HG03108 (cell line): ENCODE measurements around the gene CCDC169.
"Not testable (repeated sequence)": the region's sequence is repeated elsewhere in the genome, so short reads cannot be mapped to it uniquely, and the experiment has no call there.

Source experiments
- ATAC-seq: cut with Tn5 transposase; IDR thresholded peaks from one replicate; pipeline ENCODE4 v1.9.1; 2021; ENCODE audit warnings: moderate library complexity; ENCODE audit not compliant: unreplicated experiment

Gene CCDC169

DNA sequence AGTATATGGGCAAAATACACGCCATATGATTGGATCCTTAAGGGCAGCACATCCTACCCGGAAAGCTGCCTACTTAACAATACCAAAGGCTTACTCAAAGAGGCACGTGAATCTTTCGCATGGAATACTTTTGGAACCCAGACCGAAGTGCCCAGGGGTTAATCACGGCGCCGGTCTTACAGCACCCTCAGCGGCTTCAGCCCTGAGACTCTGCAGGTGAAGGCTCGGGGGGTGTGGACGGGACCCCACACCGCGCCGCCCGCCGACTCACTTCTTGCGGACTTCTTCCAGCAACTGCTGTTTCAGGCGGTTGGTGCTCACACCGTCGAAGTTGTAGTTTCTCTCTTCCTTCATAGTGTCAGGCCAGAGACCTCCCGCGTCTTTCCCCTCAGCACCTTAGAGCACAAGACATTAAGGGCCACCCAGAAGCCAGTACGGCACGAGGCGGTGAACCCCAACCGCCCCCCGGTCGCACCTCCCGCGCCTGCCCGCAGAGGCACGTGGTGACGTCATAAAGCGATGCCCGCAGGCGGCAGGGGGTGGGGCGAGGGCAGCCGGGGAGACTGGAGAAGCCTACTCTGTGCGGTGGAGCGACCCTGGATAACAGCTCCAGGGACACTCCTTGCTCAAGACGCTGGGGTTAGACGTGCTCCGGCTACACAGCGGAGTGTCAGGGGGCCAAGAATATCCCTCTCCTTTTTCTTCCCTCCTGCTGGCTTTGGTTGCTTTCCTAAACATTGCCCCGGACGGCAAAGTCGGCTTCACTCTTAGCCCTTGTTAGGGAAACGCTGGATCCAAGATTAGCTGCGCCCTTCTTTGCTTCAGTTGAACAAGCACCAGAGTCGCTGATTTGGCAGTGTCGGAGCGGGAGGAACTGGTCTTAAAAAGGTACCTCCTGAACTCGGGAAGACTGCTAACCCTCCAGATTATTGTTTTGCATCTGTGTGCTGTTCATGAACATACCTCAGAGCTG is at the start of gene CCDC169:
Gene CCDC169, minus strand, starts transcription at position 449 of the 973 bp plus-strand sequence. Its CDS starts 95 bp downstream, at position 354.
- no peak for ATAC-seq

- ATAC-seq: peak; percentile 98
These were observed 48.8 kb upstream of the CCDC169 start, which contains the start of gene SPART for GRCh38 chr13:36346222-36347083. Gene SPART (minus strand): TSS chr13:36346394. CDS start chr13:36335830, 10,564 bp downstream.

DNA sequence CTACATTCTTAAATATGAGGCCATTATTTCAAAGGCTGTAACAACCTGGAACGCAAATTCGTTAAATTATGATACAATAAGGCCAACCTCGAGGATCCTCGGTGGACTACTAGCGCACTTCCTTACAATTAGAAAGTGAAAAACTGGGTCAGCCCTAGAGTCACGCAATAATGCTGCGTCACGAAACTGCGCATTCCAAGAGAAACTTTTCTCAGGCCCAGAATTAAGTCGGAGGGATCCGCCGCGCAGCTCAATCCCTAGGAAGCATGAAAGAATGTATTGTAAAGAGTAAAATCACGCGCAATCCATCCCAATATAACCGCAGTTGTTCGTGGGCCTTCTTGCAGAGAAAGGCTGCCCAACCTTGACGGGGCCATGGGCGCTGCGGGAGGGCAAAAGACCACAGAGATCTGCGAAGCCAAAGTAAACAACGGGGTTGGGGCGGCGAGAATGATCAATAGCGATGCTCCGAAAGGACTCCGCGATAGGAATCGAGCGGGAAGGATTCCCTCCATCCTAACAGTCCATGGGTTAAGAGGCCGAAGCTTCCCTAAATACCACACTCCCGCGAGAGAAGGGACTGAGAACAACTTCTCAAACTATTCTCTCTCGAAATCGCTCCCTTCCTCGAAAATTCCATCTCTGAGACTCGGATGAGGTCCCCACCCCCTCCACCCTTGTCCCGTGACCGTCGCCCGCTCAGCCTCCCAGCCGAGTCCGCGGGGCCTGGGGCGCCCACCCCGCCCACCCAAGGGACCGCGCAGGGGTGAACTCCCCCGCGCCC is 48.0 kb upstream of the CCDC169 start:
- ATAC-seq: no peak

- no peak for ATAC-seq
These were observed 47.3 kb upstream of the CCDC169 start for GRCh38 chr13:36344886-36345437.

GRCh38 chr13:36344173-36344572 is 46.6 kb upstream of the CCDC169 start:
- ATAC-seq: no peak

DNA sequence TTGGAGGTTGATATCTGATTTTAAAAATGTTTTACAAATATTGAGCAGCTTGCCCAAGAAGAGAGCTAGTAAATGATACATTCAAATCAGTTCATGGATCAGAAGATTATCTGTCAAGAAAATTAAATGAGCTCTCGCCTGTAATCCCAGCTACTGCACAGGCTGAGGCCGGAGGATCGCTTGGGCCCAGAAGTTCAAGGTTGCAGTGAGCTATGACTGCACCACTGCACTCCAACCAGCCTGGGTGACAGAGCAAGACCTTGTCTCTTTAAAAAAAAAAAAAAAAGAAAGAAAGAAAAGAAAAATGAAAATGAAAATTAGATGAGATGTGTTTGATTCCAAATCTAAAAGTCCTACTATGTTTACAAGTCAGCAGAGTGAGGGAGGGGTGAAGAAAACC is 46.2 kb upstream of the CCDC169 start:
- ATAC-seq: no peak

DNA sequence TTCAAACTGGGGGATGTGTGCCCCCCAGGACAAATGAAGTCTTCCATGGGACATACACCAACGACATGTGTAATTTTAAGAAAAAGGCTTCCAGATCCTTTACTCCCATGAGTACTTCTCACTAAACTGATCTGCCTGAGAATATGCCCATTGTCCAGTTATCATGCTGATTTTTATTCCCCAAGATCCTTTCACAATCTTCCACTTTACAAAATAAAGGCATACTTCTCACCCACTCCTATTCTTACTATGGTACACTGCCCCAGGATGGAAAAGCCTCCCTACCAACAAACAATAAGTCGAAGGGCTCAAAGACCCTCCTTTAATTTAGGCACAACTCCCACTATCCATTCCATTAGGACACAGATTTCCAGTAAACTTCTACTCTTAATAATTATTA is 45.1 kb upstream of the CCDC169 start:
- no peak for ATAC-seq

DNA sequence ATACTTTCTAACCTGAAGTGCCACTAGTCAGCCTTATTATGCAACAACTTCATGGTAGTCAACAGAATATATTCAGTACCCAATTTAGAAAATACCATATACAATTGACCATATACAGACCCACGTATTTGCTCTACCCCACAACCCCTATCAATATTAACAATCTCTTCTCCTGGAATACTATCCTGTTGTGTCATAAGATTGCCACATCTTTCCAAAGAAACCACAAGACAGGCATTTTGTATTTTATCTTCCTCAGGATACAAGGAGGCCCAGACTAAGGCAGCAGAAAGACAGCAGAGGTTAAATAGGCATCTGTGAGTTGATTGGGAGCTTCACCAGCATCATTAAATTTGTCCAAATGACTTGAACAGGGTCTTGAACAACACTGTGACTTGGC is 44.1 kb upstream of the CCDC169 start:
- ATAC-seq: no peak

DNA sequence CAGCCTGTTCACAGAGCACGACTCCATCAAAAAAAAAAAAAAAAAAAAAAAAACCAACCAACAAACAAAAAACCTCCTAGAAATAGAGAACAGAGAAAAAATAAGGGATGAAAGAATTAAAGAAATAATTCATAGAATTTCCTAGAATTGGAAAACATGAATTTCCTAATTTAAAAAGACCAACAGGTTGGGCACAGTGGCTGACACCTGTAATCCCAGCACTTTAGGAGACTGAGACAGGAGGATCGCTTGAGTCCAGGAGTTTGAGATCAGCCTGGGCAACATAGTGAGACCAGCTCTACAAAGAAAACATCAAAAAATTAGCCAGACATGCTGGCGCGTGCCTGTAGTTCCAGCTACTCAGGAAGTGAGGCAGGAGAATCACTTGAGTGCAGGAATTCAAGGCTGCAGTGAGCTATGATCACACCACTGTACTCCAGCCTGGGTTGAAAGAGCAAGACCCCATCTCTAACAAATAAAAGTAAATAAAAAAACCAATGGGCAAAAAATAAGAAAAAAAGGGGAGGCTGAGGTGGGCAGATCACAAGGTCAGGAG is 42.1 kb upstream of the CCDC169 start:
- no peak for ATAC-seq

DNA sequence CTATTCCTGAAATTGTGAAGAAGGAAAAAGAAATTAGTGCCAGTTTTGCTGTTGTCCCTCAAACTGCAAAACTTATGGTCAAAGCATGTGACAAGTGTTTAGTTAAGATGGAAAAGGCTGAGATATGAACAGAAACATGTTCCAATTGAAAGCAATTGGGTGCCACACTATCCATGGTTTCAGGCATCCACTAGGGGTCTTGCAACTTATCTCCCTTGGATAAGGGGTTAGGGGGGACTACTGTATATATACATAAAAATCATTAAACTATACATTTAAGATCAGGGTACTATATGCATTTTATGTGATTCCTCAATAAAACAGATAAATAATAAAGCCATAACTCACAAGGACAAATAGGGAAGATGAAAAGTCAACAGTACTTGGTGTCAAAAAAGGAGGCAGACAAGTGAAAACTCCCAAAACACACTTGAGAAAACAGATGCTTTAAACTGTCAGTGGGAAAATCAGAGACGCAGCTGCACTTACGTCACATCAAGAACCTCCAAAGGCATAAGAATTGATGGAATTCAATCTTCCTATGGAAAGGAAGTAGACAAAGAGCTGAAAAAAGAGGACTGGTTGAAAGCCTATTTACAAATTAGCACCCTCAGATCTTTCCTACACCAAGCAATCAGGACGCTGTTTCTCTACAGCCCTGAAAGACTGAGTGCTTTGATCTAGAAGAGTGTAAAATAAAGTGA is 40.5 kb upstream of the CCDC169 start:
- no peak for ATAC-seq

- no peak for ATAC-seq
These were observed 35.4 kb upstream of the CCDC169 start for GRCh38 chr13:36332986-36333385.

GRCh38 chr13:36332255-36332654 is 34.6 kb upstream of the CCDC169 start:
- not testable (repeated sequence) for ATAC-seq

GRCh38 chr13:36331280-36331679 is 33.7 kb upstream of the CCDC169 start:
- ATAC-seq: no peak

GRCh38 chr13:36329361-36329760 is 31.7 kb upstream of the CCDC169 start:
- ATAC-seq: no peak

- ATAC-seq: no peak
These were observed 31.2 kb upstream of the CCDC169 start for GRCh38 chr13:36328821-36329220.

GRCh38 chr13:36325912-36326311 is 28.3 kb upstream of the CCDC169 start:
- no peak for ATAC-seq

- not testable (repeated sequence) for ATAC-seq
These were observed 27.3 kb upstream of the CCDC169 start for GRCh38 chr13:36324881-36325280.

DNA sequence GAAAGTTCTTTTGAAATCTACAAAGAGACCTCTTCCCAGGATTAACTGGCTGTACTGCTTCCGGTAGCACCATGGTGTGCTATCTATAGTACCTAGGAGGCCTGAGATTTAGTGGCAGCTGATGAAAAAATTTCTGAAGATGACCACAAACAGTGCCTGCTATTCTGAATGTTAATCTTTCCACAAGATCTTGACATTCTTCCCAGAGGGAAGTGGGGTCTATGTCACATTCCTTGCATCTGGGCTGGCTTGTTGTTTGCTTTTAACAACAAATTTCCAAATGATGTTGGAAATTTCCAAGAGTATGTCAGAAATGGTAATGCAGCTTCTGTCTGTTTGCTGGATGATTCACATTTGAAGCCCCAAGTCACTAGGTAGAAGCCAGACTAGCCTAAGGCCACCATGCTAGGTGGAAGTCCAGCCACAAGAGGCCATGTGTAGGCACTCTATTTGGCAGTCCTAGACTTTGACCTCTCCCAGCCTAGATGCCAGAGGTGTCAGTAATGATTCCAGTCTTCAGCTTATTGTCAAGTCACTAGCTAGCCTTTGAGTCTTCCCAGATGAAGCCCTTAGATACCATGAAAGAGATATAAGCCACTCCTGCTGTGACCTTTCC is 26.4 kb upstream of the CCDC169 start:
- ATAC-seq: no peak

- ATAC-seq: no peak
These were observed 25.8 kb upstream of the CCDC169 start for GRCh38 chr13:36323408-36323807.
